ENCODE measurements around the gene ITGA4.

- no peak for TF ChIP-seq POLR2A (IDR thresholded peaks at IDR 0.05)
- no peak for TF ChIP-seq CTCF (IDR thresholded peaks at IDR 0.05)
Observed at GRCh38 chr2:181500201-181500600, 43.0 kb downstream of the ITGA4 start.

Measured in uterus (tissue), 2 donors.